Measurements from ENCODE around the gene OGFOD3. TPM values are rescaled to one million over a fixed set of nuclear protein-coding genes. Genes with fewer than 3 reads are reported as not detected.
A peak's percentile ranks its signal among the peaks of the same experiment; 100 is the strongest.
"Not testable (repeated sequence)": the region's sequence is repeated elsewhere in the genome, so short reads cannot be mapped to it uniquely, and the experiment has no call there.

OGFOD3 gene
- total RNA-seq, 2 donors from 2014 or later, result 29.7 to 30.1 TPM

DNA sequence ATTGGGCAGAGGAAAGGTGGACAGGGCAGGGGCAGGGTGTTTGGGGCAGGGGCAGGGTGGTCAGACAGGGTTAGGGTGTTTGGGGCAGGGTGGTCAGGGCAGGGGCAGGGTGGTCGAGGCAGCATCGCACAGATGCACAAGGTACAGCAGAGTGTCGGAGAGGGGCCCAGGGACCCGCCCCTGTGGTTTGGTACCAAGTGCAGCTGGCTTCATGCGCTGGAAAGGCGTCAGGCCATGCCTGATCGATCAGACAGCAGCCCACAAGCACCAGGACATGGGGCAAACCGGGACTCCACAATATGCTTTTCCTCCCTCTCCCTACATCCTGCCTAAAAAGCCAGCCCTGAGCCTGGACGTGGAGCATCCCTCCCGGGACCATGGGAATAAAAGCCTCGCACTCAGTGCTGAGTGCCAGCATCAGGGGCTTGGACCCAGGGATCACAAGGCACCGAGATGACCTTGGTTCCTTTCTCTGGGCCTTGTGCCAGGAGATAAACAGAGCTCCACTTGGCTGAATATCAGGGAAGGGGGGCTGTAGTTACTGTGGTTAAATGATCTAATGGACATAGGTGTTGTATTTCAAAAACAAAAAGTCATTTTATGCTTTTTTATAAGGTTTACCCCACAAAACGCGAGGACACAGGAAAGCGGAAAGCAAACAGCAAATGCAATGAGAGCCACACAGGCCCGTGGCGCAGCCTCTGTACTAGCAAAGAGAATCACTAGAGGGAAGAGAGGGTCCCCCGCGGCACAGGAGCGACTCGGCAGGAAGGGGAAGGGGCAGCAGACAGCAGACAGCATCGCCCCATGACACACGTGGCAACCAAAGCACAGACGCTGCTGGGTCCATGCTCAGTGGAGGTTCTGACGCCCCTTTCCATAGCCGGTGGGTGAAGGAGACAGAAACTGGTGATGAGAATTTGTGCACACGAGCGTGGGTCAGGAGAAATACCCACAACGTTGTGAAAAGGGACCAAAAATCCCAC, 5.6 kb downstream of the OGFOD3 start:
- Mint-ChIP-seq H3K4me1 (ENCODE audit: low read depth in 2 of 2) (peaks cover 12 to 21% of the 10 kb centered on the region in 2 donors), H3K36me3 (no peaks in the 10 kb centered on the region), H3K9me3 (no peaks in the 10 kb centered on the region), H3K4me3 (no peak overlapping the region), H3K27me3 (no peaks in the 10 kb centered on the region), H3K27ac (no peak overlapping the region)
- ATAC-seq (no peak), DNase-seq (ENCODE audit: low spot score) (peak; percentile 34)

DNA sequence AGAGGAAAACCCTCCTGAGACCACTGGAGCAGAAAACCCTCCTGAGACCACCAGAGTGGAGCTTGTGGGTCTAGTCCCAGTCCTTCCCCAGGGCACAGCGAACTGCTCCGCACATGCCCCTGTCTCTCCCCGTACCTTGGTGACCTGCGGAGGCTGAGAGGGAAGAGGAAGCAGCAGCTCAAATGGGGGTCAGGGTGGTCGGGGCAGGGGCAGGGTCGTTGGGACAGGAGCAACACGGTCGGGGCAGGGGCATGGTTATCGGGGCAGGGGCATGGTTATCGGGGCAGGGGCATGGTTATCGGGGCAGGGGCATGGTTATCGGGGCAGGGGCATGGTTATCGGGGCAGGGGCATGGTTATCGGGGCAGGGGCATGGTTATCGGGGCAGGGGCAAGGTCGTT, 6.3 kb downstream of the OGFOD3 start:
- DNase-seq (ENCODE audit: low spot score), result peak; percentile 56
- not testable (repeated sequence) for H3K4me3 Mint-ChIP-seq, ATAC-seq, H3K9me3 Mint-ChIP-seq, H3K27me3 Mint-ChIP-seq, H3K27ac Mint-ChIP-seq, H3K36me3 Mint-ChIP-seq
- peaks cover 12 to 22% of the 10 kb centered on the region in 2 donors for H3K4me1 Mint-ChIP-seq (ENCODE audit: low read depth in 2 of 2)

DNA sequence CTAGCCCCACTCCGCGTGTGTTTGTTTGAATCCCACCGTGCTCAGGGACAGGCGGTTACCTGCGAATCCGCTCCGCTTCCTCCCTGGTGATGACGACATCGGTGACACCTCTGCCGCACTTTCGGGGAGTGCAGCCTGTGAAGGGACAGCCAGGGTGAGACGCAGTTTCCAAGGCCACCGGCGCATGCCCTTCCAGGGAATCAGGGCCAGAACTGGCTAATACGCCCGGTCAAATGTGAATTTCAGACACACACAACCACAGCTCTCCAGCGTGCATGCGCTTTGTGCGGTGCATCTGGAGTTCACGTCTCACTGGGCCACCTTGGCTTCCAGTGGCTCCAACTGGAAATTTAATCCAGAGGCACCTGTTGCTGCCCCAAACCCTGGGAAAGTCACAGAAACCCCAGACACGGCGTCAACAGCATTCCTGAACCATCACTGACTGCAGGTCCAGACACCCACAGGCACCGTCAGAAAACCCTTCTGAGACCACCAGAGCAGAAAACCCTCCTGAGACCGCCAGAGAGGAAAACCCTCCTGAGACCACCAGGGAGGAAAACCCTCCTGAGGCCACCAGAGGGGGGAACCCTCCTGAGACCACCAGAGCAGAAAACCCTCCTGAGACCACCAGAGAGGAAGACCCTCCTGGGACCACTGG, 6.9 kb downstream of the OGFOD3 start:
- H3K9me3 Mint-ChIP-seq, result no peaks in the 10 kb centered on the region
- H3K27me3 Mint-ChIP-seq, result no peaks in the 10 kb centered on the region
- no peak overlapping the region for H3K4me3 Mint-ChIP-seq
- H3K27ac Mint-ChIP-seq, result no peak overlapping the region
- DNase-seq (ENCODE audit: low spot score) (peak; percentile 32), ATAC-seq (no peak)
- H3K36me3 Mint-ChIP-seq, result no peaks in the 10 kb centered on the region
- peaks cover 12 to 22% of the 10 kb centered on the region in 2 donors for H3K4me1 Mint-ChIP-seq (ENCODE audit: low read depth in 2 of 2)

GRCh38 chr17:82410014-82410716, 8.2 kb downstream of the OGFOD3 start:
- Mint-ChIP-seq H3K4me1 (ENCODE audit: low read depth in 2 of 2) (peaks cover 10 to 21% of the 10 kb centered on the region in 2 donors), H3K27me3 (no peaks in the 10 kb centered on the region), H3K27ac (no peak overlapping the region)

GRCh38 chr17:82408938-82409318, 9.5 kb downstream of the OGFOD3 start:
- Mint-ChIP-seq H3K4me1 (ENCODE audit: low read depth in 2 of 2) (peaks cover 0 to 13% of the 10 kb centered on the region in 2 donors), H3K4me3 (no peak overlapping the region), H3K27me3 (no peaks in the 10 kb centered on the region), H3K27ac (no peak overlapping the region), H3K9me3 (no peaks in the 10 kb centered on the region), H3K36me3 (no peaks in the 10 kb centered on the region)
- ATAC-seq (no peak), DNase-seq (ENCODE audit: low spot score) (peak; percentile 22)

More at GRCh38 chr17:82410014-82410716, 8.2 kb downstream of the OGFOD3 start:
- H3K36me3 Mint-ChIP-seq, result no peaks in the 10 kb centered on the region
- no peak overlapping the region for H3K4me3 Mint-ChIP-seq
- ATAC-seq (no peak), DNase-seq (ENCODE audit: low spot score) (peak; percentile 56)
- H3K9me3 Mint-ChIP-seq, result no peaks in the 10 kb centered on the region

- Mint-ChIP-seq H3K27me3 (no peaks in the 10 kb centered on the region), H3K27ac (no peak overlapping the region), H3K4me1 (ENCODE audit: low read depth in 2 of 2) (peaks cover 0 to 17% of the 10 kb centered on the region in 2 donors), H3K36me3 (no peaks in the 10 kb centered on the region), H3K9me3 (no peaks in the 10 kb centered on the region), H3K4me3 (no peak overlapping the region)
- no peak for DNase-seq (ENCODE audit: low spot score)
- ATAC-seq, result no peak
Measured at GRCh38 chr17:82408288-82408937, 10.0 kb downstream of the OGFOD3 start.

- no peak overlapping the region for H3K4me3 Mint-ChIP-seq
- H3K27me3 Mint-ChIP-seq, result no peaks in the 10 kb centered on the region
- no peak overlapping the region for H3K27ac Mint-ChIP-seq
- no peak for DNase-seq (ENCODE audit: low spot score)
- no peak for ATAC-seq
- peaks cover 4% of the 10 kb centered on the region for H3K36me3 Mint-ChIP-seq
- H3K4me1 Mint-ChIP-seq (ENCODE audit: low read depth in 2 of 2), result peaks cover 0 to 17% of the 10 kb centered on the region in 2 donors
- no peaks in the 10 kb centered on the region for H3K9me3 Mint-ChIP-seq
Measured at GRCh38 chr17:82407255-82407654, 11.1 kb downstream of the OGFOD3 start.

- Mint-ChIP-seq H3K4me1 (ENCODE audit: low read depth in 2 of 2) (peaks cover 0 to 17% of the 10 kb centered on the region in 2 donors), H3K4me3 (no peak overlapping the region), H3K27ac (no peak overlapping the region), H3K9me3 (no peaks in the 10 kb centered on the region), H3K36me3 (peaks cover 4% of the 10 kb centered on the region), H3K27me3 (no peaks in the 10 kb centered on the region)
- ATAC-seq (no peak), DNase-seq (ENCODE audit: low spot score) (no peak)
Measured at GRCh38 chr17:82406131-82406671, 12.2 kb downstream of the OGFOD3 start.

GRCh38 chr17:82405051-82405450, 13.3 kb downstream of the OGFOD3 start:
- Mint-ChIP-seq H3K27me3 (no peaks in the 10 kb centered on the region), H3K4me3 (no peak overlapping the region), H3K27ac (no peak overlapping the region), H3K9me3 (no peaks in the 10 kb centered on the region), H3K36me3 (peaks cover 4% of the 10 kb centered on the region), H3K4me1 (ENCODE audit: low read depth in 2 of 2) (peaks cover 9 to 23% of the 10 kb centered on the region in 2 donors)
- no peak for ATAC-seq
- no peak for DNase-seq (ENCODE audit: low spot score)

GRCh38 chr17:82403662-82404660, 14.4 kb downstream of the OGFOD3 start:
- no peak for DNase-seq (ENCODE audit: low spot score)
- no peak overlapping the region for H3K27ac Mint-ChIP-seq
- H3K27me3 Mint-ChIP-seq, result no peaks in the 10 kb centered on the region
- H3K4me3 Mint-ChIP-seq, result no peak overlapping the region
- peaks cover 4% of the 10 kb centered on the region for H3K36me3 Mint-ChIP-seq
- ATAC-seq, result no peak
- no peaks in the 10 kb centered on the region for H3K9me3 Mint-ChIP-seq
- peaks cover 9 to 17% of the 10 kb centered on the region in 2 donors for H3K4me1 Mint-ChIP-seq (ENCODE audit: low read depth in 2 of 2)

DNA sequence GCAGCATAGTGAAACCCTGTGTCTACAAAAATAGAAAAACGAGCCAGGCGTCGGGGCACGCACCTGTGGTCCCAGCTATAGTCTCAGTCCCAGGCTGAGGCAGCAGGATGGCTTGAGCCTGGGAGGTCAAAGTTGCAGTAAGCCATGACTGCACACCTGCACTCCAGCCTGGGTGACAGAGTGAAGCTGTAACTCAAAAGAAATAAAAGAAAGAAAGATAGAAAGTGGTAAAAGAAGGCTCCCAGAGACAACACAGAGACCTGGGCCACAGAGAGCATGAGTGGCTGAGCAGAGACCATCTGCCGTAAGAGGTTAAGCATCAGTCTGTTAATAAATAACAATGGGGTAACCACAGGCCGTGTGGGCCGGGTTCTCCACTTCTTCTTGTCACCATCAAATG, 15.5 kb downstream of the OGFOD3 start:
- no peak overlapping the region for H3K4me3 Mint-ChIP-seq
- peaks cover 9 to 17% of the 10 kb centered on the region in 2 donors for H3K4me1 Mint-ChIP-seq (ENCODE audit: low read depth in 2 of 2)
- no peaks in the 10 kb centered on the region for H3K9me3 Mint-ChIP-seq
- peaks cover 4% of the 10 kb centered on the region for H3K36me3 Mint-ChIP-seq
- no peak overlapping the region for H3K27ac Mint-ChIP-seq
- DNase-seq (ENCODE audit: low spot score) (no peak), ATAC-seq (no peak)
- H3K27me3 Mint-ChIP-seq, result no peaks in the 10 kb centered on the region

DNA sequence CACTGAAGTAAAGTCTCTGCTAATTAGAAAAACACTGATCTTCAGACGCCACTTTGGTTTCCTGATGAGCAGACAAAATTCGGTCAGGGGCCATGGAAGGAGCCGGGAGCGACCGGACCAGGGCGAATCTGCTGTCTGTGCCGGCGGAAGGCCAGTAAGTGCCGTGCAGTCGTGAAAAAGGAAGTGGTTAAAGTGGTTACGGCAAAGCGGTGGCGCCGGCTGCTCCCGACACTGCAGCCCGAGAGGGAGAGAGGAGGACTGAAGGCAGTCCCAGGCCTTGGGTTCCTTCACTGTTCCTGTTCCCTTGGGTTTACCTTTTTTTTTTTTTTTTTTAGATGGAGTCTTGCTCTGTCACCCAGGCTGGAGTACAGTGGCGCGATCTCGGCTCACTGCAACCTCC, 17.6 kb downstream of the OGFOD3 start:
- Mint-ChIP-seq H3K27ac (peak overlapping the region; percentile 34 to 64), H3K36me3 (peaks cover 4% of the 10 kb centered on the region), H3K9me3 (no peaks in the 10 kb centered on the region), H3K4me3 (peak overlapping the region; percentile 74), H3K4me1 (ENCODE audit: low read depth in 2 of 2) (peaks cover 12 to 15% of the 10 kb centered on the region in 2 donors), H3K27me3 (no peaks in the 10 kb centered on the region)
- DNase-seq (ENCODE audit: low spot score), result peak; percentile 84
- ATAC-seq, result peak; percentile 88 to 92

Measured in natural killer cell treated with Interleukin-12 subunit alpha and Interleukin-12 subunit beta and Interleukin-15 and Interleukin-18, amount 100 ng/mL, for 72 hours (primary cell).